Cardiac fibroblast (primary cell): ENCODE measurements around the gene BCDIN3D.

Experiments
- DNase-seq, 2 donors: peaks; one replicate each; pipeline versions ENCODE4 v3.0.0 to v3.0.0-alpha.2; 2010; ENCODE audit warnings: low read depth in 2 of 2
- H3K4me3 ChIP-seq, 2 donors: replicated peaks in 1 of 2; 1 replicate in 1 of 2; 2 replicates in 1 of 2; pipeline ENCODE4 v1.5.1; 2011; ENCODE audit warnings: low read depth in 2 of 2, low read length in 2 of 2, mild to moderate bottlenecking in 2 of 2, moderate library complexity in 1 of 2
- TF ChIP-seq, protein P1 (sequence below): IDR thresholded peaks from one replicate; pipeline ENCODE4 v1.5.1; 2011; ENCODE audit warnings: low read depth, mild to moderate bottlenecking, low read length, inconsistent platforms

BCDIN3D gene

GRCh38 chr12:49809906-49810389, 33.0 kb downstream of the BCDIN3D start:
- H3K4me3 ChIP-seq: no peak overlapping the region
- no peak for DNase-seq
- TF ChIP-seq, protein P1, sequence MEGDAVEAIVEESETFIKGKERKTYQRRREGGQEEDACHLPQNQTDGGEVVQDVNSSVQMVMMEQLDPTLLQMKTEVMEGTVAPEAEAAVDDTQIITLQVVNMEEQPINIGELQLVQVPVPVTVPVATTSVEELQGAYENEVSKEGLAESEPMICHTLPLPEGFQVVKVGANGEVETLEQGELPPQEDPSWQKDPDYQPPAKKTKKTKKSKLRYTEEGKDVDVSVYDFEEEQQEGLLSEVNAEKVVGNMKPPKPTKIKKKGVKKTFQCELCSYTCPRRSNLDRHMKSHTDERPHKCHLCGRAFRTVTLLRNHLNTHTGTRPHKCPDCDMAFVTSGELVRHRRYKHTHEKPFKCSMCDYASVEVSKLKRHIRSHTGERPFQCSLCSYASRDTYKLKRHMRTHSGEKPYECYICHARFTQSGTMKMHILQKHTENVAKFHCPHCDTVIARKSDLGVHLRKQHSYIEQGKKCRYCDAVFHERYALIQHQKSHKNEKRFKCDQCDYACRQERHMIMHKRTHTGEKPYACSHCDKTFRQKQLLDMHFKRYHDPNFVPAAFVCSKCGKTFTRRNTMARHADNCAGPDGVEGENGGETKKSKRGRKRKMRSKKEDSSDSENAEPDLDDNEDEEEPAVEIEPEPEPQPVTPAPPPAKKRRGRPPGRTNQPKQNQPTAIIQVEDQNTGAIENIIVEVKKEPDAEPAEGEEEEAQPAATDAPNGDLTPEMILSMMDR: no peak

DNA sequence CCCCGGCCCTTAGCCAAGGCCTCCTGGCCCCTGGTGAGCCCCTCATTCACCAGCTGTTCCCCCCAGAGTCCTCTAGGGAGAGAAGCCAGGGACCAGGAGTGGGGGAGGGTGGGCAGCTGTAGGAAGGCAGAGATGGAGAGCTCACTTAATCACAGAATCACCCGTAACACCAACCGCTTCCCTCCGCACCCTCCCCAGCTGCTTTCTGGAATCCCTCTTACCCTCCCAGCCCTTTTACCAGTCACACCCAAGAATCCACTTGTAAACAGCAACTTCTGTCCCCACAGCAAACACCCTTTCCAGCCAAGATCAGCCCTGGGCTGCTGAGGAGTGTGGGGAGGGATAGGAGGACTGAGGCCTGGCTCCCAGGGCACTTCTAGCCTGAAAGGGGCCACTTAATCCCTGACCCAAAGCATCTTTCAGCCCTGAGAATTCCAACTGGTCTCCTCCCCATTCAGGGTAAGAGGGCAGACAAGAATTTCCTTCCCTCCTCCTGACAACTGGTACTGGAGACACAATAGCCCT, 33.5 kb downstream of the BCDIN3D start:
- H3K4me3 ChIP-seq: no peak overlapping the region
- TF ChIP-seq, protein P1: no peak
- peak in 1 of 2 donors; percentile 29 for DNase-seq

GRCh38 chr12:49808686-49809380, 34.1 kb downstream of the BCDIN3D start:
- TF ChIP-seq, protein P1: no peak
- H3K4me3 ChIP-seq: no peak overlapping the region
- DNase-seq: peak in 1 of 2 donors; percentile 51

DNA sequence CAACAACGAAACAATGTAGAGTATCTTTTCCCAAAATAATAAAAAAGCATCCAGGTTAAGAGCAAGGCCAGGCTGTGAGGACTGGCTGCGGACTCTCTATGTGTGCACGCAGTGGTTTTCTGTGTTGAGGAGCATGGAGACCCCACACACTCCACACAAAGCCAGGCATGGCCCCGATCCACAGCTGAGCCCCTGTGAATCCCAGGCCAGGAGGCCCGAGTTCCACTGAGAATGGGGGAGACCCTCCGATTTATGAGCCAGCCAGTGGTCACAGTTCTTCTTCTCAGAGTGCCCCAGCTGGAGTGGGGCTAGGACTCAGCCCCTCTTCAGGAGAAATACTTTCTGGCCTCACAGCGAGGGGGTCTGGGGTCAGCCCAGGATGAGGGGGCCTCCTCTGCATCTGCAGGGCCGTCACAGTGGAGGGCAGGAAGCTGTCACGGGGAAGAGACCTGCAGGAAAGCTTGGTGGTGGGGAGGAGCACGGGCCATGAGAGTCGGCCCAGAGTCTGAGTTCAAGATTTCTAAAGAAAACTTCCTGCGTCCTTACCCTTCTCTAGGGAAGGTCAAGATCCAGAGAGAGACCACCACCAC, 34.8 kb downstream of the BCDIN3D start:
- no peak overlapping the region for H3K4me3 ChIP-seq
- TF ChIP-seq, protein P1: no peak
- DNase-seq: no peak

DNA sequence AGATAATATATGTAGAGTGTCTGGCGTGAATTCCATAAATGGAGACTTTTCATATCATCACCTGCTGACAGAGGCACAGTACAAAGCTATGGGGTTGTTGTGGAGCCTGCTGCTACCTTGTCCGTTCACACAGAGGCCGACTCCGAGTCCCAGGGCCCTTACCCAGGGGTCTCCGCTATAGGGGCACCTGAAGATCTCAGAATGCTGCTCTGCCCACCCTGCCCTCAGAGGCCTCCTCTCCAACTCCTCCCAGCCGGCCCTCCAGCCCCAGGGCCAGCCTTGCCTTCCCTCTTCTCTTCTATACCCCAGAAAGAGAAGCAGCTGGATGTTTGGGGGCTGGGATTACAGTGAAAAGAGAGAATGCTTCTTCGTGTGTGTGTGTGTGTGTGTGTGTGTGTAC, 36.0 kb downstream of the BCDIN3D start:
- TF ChIP-seq, protein P1: no peak
- no peak for DNase-seq
- H3K4me3 ChIP-seq: no peak overlapping the region

DNA sequence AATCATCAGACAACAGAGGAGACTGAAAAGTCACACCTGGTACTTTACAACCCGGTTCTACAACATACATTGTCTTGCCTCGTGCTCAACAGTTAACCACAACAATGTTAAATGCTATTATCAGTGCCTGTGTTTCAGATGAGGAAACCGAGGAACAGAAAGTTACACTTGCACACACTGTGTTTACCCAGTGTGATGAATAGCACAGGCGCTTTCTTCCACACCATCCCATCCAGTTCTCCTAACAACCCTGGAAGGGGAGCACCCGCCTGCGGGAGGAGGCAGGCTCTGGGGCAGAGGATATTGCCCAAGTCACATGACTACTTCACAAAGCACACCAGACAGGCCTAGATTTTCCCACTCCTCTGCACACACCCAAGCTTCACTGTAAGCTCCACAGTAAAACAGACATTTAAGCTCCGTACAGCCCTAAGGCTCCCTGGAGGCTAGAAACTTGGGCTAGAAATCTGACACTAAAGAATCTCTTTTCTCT, 36.5 kb downstream of the BCDIN3D start:
- no peak for DNase-seq
- TF ChIP-seq, protein P1: no peak
- H3K4me3 ChIP-seq: no peak overlapping the region
